HL-60/S4 treated with phorbol 12-myristate 13-acetate at 8.2 ng/mL for 4 days and 3 days (cell line): ENCODE data around the gene LSAMP.
"Not testable (repeated sequence)": the region's sequence is repeated elsewhere in the genome, so short reads cannot be mapped to it uniquely, and the experiment has no call there.

Experiments
- in situ Hi-C: fragments of 300-500 bp; cut with MboI; formaldehyde crosslinking; loops from 2 replicates; pipeline ENCODE4 v1.15.0; 2022; ENCODE audit warnings: low sequenced_read_pairs

Gene LSAMP

GRCh38 chr3:116129187-116129946 lies 315.9 kb downstream of the LSAMP start:
- in situ Hi-C loops, result no loop called here

GRCh38 chr3:116127464-116127863 lies 317.8 kb downstream of the LSAMP start:
- in situ Hi-C loops, result no loop called here

- in situ Hi-C loops, result no loop called here
These were observed 321.1 kb downstream of the LSAMP start for GRCh38 chr3:116124166-116124565.

GRCh38 chr3:116118475-116119169 lies 326.7 kb downstream of the LSAMP start:
- in situ Hi-C loops, result no loop called here

- in situ Hi-C loops, result no loop called here
These were observed 330.7 kb downstream of the LSAMP start for GRCh38 chr3:116114586-116114985.

- in situ Hi-C loops, result no loop called here
These were observed 332.6 kb downstream of the LSAMP start for GRCh38 chr3:116112696-116113095.

GRCh38 chr3:116111765-116112164 lies 333.5 kb downstream of the LSAMP start:
- in situ Hi-C loops, result no loop called here

GRCh38 chr3:116103868-116104530 lies 341.3 kb downstream of the LSAMP start:
- in situ Hi-C loops, result no loop called here

- in situ Hi-C loops, result no loop called here
These were observed 343.2 kb downstream of the LSAMP start for GRCh38 chr3:116102037-116102436.

GRCh38 chr3:116097226-116097625 lies 348.1 kb downstream of the LSAMP start:
- in situ Hi-C loops, result no loop called here

GRCh38 chr3:116096631-116097030 lies 348.7 kb downstream of the LSAMP start:
- in situ Hi-C loops, result no loop called here

- in situ Hi-C loops, result no loop called here
These were observed 351.9 kb downstream of the LSAMP start for GRCh38 chr3:116093374-116093773.

- in situ Hi-C loops, result no loop called here
These were observed 357.9 kb downstream of the LSAMP start for GRCh38 chr3:116087426-116087825.

GRCh38 chr3:116084999-116085791 lies 360.1 kb downstream of the LSAMP start:
- in situ Hi-C loops, result no loop called here

- in situ Hi-C loops, result no loop called here
These were observed 361.6 kb downstream of the LSAMP start for GRCh38 chr3:116083683-116084082.

- in situ Hi-C loops, result no loop called here
These were observed 366.7 kb downstream of the LSAMP start for GRCh38 chr3:116078561-116078960.

GRCh38 chr3:116077557-116077956 lies 367.7 kb downstream of the LSAMP start:
- in situ Hi-C loops, result no loop called here

- in situ Hi-C loops, result no loop called here
These were observed 368.2 kb downstream of the LSAMP start for GRCh38 chr3:116077059-116077458.

GRCh38 chr3:116070516-116071278 lies 374.6 kb downstream of the LSAMP start:
- in situ Hi-C loops, result not testable (repeated sequence)

GRCh38 chr3:116070061-116070460 lies 375.2 kb downstream of the LSAMP start:
- in situ Hi-C loops, result no loop called here
